CD4-positive, alpha-beta T cell treated with Interleukin-6 at 100 ng/mL for 8 hours (primary cell): ENCODE results near the gene ERO1B.

ENCODE experiments used
- DNase-seq: peaks from one replicate; pipeline ENCODE4 v3.0.0-alpha.2; 2020; ENCODE audit warnings: mixed read lengths, low spot score

The ERO1B gene

DNA sequence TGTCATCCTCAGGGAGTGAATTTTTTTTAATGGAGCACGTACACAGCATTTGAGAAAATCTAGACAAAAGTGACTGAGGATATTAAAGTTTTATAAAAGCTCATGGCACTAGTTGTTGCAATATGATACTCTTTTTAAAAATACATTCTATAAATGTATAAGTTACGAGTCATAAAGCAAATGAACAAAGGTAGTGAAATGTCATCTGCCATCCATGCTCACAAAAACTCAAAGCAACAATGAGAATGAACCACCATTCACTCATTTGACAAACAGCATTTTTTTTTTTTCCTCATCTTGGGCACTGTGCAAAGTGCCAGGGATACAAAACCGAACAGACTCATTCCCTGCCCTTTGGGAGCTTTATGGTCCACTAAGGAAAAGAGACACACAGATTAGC, 100.7 kb downstream of the ERO1B start:
- no peak for DNase-seq

DNA sequence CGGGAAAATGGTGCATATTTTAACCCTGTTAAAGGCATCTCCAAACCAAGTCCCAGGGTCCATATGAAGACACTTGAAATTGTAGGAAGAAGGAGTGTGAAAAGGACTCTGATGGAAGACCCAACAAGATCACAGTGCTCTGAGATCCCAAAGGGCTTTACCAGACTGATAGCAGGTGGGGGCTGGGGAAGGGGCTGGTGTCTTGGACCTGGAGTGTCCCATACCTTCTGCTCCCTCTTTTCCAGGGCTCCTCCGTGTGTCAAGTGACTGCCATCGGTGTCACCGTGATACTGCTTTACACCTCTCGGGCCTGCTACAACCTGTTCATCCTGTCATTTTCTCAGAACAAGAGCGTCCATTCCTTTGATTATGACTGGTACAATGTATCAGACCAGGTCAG, 102.1 kb downstream of the ERO1B start:
- no peak for DNase-seq

DNA sequence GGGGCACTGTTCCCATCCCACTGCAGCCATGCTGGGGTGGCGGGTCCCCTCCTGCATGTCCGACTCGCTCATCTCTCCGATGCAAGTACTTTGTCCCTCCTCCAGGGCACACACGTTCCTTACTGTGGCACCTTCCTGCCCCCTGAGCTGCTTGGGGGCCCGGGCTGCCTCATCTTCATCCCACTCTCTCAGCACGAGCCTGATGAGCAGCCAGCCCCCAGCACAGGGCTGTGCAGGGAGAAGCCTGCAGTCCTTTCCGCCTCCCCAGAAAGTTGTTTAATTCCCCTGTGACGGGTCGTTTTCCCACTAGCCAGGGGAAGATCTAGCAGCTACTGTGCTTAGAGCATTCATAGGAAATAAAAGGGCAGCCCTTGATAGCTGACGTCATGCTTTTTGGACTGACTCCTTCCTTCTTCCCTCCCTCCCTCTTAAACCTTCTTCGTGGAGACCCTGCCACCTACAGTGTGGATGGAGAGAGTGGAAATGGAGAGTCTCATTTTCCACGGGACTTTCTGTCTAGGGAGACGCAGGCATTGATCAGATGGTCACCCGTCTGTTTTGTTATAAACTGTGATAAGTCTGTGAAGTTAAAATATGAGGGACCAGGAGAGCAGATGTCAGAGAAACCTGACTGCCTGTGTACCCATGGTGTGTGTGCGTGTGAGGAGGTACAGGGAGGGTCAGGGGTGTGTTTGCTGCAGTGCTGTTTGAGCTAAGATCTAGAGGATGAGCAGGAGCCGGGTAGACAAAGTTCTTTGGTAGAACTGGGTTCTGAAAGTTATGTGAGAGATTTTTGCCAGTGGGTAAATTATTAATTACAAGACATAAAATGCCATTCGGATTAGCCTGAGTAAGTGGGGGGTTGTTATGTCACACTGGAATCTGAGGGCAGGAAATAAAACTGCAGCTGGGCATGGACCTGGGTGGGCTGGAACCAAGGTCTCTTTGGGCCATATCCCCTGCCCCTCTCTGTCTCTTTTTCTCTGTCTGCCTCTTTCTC, 105.1 kb downstream of the ERO1B start:
- no peak for DNase-seq

DNA sequence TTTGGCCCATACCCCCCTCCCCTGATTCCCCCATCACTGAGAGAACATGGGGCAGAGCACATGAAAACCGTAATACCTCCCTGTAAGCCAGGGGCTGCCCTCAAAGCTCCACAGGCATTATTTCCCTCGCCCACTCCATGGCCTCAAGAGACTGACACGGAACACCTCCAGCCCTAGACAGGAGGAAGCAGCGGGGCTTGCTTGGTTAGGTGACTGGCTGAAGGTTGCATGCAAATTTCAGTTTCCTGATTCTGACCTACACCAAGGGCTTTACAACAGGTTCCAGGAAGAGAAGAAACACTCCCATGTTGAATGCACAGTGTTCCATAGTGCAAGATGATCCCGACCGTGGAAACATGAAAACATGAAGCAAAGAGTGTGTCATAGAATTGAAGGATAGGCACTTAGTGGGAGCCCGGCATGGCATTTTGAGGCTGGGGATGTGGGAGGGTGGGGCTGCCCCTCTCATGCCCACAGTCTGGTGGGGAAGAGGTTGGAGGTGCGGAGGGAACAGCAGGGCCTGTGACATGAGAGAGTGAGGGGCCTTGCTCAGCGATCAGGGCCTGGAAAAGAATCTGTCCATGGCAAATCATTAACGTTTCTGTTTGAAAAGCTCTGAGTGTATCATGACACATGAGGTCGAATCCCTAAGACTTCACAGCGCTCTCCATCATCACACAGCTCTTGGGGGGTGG, 106.0 kb downstream of the ERO1B start:
- DNase-seq: no peak

DNA sequence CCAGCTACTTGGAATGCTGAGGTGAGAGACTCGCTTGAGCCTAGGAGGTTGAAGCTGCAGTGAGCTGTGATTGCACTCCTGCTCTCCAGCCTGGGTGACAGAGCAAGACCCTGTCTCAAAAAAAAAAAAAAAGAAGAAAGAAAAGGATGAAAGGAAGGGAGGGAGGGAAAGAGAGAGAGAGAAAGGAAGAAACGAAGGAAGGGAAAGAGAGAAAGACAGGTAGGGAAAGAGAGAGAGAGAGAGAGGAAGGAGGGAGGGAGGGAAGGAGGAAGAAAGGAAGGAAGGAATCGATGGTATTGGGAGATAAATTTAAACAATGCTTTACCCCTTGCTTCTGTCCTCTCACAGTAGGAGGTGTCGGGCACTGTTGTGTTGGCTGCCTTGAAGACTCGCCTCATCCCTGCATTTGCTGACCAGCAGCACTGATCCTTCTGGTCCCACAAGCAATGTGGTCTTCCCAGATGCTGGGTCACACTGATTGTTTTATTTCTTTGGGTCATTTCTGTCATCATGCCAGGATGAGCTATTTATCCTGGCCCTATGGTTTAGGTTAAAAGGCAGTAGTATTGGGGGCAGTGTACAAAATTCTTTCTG, 108.5 kb downstream of the ERO1B start:
- no peak for DNase-seq

DNA sequence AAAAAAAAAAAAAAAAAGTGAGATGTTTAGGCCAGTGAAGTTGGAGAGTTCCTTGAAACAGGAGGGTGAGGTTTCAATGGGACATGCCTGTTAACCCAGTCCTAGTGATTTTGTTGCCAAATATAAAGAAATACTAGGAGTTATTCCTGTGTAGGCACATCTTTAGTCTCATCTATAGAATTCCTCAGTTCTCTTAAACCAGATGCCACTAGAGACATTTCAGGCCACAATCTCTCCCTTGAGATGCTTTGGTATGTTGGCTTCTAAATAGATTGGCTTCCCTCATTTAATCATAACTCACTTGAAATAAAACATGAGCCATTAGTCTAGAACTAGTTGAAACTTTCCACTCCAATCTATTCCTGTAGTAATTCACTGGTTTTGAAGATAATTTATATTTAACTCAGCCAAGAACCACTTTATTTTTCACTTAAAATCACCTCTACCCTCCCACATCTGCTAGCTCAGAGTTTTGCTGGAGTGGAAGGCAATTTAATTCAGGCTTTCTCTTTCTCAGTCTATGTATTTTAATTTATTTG, 109.6 kb downstream of the ERO1B start:
- no peak for DNase-seq

DNA sequence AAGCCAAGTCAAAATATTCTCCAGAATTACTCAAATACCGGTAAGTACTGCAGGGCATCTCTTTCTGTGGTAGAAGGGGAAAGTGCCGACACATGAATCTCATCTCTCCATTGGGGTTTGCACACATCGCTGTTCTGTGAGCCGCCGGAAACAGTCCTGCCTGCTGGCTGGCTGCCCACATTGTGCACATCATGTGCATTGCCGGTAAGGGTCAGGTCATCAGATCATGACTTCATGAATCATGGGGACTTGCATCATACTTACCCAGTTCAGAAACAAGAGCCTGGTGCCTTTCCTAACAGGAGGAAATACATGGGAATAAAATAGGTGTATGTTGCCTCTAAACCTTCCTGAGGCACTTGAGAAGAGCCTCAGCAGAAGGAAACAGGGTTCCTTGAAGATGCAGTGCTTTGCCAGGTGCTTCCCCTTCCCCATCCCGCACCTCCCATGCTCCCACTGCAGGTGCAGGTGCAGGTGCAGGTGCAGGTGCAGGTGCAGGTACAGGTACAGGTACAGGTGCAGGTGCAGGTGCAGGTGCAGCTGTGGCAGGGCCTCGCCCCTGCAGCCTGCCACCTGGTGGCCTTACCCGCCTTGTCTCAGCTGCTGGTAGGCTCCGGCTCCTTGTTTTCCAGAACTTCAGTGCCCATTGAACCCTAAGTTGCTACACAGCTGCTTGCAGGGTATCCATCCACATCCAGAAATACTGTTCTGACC, 112.9 kb downstream of the ERO1B start:
- DNase-seq: no peak

DNA sequence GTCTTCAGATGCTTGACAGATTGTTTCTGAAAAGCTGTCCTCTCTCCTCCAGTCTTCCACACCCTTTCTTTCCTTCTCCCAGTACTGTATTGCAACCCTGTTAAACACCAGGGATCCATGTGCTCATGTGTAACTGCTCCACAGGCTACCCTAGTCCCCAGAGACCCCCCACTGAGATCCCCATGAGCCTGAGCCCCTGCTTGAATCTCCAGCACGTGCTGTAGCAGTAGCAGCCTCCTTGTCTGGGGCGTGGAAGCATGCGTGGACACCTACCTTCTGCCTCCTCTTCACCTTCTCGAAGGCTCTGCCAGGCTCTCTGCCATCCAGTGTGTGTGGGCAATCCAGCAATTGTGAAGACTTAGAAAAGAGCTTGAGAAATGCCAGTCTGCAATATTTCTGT, 114.2 kb downstream of the ERO1B start:
- DNase-seq: no peak

DNA sequence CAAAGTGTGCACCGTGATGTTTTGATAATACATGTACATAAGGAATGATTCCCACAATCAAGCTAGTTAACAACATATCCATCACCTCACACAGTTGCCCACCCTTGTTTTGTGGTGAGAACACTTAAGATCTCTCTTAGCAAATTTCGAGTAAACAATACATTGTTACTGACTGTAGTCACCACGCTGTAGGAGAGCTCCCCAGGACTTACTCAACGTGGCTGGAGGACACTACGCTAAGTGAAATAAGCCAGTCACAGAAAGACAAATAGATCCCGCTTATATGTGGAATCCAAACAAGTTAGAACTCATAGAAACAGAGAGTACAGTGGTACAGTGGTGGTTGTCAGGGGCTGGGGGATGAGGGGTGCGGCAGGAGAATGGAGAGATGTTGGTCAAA, 114.6 kb downstream of the ERO1B start:
- no peak for DNase-seq

DNA sequence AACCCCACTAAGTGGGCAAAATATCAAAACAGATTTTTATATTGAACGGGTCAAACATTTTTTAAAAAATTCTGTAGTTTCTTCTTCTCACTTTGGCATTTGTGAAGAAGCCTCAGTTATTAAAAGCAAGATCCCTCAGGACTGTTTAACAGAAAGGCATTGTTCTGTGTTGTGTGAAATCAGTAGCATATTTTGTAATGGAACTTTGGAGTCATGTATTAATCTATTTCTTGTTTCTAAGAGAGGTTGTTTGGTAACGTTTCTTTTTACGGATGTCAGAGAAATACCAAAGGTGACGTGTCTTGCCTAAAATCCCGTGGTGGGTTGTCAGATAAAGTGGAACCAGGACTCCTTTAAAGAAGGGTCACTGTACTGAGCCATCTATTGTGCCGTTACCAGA, 115.7 kb downstream of the ERO1B start:
- DNase-seq: no peak
